Measurements from ENCODE around the gene ADAM12.

The ADAM12 gene

DNA sequence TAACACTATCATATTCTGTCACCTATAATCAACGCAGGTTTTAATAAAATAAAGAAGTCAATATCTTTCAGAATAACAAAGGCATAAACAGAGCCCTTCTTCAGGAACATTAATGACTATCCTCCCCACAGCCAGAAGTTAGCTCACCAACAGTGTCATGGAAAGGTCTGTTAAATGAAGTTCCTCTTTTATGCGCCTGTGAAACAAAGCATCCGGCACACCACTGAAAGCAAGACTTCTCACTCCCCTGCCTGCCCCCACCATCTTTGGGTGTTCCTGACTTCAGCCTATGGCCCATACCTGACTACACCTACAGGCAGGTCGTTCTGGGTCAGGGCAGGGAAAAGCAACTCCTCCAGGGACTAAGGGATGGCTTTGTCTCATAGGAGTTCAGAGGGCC, 286.5 kb downstream of the ADAM12 start:
- DNase-seq, result no peak

DNA sequence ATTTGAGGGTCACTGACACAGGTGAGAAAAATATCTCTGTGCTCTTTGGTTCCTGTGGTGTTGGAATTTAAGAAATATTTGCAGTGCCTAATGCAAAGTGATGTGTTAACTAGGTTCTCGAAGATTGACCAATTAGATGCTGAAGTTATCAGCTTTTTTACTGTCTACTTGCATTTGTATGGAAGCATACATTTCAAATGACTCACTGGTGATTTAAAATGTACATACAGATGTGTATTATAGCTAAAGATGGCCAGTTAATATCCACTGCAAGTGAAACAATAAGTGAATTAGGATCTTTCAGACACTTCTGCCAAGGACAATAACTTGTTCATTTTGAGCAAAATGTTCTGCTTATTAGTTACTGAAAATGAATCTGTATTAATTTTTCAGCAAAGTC, 287.0 kb downstream of the ADAM12 start:
- no peak for DNase-seq

DNA sequence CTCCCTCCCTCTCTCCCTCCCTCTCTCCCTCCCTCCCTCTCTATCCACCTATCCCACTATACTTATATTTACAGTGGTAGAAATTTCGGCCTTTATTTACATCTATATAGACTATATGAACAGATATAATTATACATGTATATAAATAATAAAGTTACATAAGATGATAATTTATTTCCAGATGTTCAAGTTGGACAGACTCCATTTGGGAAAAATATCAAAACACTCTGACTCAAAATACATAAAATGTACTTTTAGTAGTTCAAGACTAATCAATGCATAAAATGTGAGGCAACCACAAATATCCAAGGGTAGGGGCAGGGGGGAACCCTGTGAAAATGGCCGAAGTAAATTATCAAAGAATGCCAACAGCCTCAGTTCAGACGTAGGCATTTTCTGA, 288.9 kb downstream of the ADAM12 start:
- DNase-seq, result no peak

DNA sequence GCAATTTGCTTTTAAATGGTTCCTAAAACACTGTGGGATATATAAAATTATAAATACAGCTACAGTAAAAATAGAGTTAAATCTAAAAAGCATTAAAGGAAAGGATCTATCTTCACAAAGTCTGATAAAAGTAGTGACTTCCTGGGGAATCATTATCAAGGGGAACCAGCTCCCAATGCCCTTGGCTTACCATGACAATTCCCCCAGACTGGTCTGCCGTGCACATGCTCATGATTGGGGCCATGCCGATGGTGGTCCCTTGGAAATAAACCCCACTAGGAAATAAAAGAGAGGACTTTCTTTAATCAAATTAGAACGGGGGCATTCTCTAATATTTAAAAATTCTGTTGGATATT, 290.1 kb downstream of the ADAM12 start:
- DNase-seq, result no peak

DNA sequence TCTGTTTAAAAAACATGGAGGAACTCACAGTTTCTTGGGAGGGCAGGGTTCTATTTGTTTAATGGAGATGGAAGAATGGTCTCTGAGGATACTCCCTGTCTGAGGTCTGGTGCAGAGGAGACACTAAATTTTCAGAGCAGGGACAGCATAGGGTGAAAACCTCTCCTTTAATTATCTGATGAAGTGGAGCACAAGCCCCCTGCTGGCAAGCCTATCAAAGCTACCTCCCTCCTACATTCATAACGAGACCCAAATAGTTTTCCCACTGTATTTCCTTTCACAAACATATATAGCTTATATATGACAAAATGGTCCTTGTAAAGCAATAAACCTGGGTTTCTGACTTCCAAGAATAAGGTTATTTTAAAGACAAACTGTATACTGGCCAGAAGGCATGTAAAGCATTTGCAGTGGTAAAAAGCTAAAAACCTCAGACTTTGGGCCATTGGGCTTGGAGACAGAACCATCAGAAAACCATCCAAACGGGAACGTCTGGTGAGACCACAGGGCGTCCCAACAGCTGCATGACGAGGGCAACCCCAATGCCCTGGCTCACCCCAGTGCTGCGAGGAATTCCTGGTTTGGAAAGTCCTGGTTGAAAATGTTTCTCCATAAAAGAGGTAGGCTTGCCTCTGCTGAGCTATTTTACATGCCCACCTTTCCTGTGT, 290.6 kb downstream of the ADAM12 start:
- DNase-seq, result no peak

DNA sequence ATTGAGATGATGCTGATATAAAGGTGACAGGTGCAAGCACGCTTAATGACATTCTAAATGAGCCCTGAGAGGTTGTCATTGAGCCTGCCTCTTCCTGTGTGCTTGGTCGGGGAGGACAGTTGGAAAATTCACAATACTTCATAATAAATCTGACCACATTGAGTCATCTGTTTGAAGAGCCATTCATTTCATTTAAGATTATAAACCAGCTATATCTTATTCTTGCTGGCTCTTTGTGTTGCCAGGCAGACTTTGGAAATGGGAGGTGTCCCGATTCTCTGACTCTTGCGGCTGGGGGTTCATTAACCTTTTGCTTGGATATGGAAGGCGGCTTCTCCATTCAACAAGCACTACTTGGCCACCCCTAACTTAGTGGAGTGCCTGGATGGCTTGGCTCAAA, 293.7 kb downstream of the ADAM12 start:
- DNase-seq, result no peak

DNA sequence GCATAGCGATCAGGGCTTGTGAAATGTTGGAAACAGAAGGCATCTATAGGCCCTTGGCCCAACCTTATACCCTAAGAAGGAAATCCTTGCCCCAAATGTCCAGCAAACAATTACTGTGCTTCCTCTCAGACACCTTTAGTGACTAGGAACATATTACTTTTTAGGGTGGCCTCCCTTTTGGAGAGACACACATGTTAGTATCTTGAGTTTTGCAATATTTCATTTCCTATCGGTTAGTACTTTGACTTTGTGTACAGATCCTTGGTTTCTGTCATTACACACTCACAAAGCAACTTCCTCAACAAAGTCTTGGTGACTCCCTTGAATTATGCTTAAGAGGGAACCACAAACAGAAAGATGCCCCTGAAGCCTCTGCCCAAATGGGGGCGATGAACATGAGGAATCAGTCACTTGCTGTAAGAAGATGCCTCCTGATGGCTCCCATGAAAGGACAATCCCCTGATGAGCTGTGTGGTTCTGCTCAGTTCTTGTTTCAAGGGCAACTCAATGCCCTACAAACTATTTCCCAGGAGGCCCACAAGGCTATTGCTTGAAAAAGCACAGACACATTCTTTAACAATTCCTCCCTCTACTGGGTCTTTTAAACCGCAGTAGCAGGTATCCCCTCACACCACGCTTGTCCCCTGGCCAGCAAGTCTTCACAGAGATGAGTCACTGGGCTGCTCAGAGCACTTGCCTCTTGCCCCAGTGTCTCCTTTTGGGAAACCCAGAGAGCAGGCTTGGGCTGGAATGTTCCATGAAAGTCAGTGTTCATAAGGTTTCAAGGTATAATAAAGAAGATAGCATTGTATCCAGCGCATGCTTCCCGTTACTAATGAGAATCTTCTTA, 295.7 kb downstream of the ADAM12 start:
- no peak for DNase-seq

DNA sequence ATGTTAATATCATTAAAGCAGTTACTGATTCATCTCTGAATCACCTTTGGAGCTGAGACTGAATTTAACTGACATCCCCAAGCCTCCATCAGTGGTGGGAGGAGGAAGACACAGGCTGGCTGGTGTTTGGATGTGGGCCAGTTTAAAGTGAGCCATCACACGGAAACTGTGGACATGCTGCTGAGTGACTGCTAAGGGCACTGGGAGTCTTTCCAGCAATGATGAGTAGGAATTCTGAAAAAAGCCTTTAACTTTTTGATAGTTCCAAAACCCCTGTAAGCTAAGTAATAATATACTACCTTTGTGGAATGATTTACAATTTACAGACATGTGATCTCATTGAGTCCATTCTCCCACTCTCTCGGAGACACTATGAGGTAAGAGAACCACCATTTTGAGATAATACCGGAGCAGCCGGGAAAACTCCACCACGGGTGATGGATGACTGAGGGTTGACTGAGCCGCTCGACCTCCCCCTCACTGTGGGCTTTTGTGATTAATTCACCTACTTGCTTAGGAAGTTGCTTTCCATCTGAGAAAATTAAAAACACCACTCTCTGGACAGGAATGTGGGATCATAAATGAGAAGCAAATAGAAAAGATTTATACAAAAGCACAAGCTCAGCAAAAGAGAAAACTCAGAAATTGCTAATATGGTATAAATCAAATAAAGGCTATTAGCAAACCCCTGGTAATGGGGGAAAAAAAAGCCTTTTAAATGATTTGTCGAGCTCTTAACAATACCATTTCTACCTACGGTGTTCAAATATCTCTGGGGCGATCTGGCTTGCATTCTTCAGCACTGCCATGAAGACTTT, 297.2 kb downstream of the ADAM12 start:
- DNase-seq, result no peak

DNA sequence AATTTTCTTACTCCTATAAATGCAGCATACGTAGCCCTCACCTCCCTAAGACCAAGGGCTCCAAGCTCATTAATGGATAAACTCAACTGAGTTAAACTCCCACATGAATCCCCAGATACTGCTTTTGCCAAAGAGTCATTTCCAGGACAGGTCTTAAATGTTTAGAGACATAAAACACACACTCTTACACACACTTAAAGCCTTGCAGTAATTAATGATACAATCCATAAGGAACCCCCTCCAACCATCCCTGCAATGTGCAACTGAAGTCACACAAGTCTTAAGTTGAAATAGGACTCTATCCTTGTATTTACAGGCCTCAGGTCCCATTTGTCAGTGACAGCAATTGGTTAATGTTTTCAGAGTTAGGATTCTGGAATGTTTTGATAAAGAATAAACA, 297.8 kb downstream of the ADAM12 start:
- no peak for DNase-seq

DNA sequence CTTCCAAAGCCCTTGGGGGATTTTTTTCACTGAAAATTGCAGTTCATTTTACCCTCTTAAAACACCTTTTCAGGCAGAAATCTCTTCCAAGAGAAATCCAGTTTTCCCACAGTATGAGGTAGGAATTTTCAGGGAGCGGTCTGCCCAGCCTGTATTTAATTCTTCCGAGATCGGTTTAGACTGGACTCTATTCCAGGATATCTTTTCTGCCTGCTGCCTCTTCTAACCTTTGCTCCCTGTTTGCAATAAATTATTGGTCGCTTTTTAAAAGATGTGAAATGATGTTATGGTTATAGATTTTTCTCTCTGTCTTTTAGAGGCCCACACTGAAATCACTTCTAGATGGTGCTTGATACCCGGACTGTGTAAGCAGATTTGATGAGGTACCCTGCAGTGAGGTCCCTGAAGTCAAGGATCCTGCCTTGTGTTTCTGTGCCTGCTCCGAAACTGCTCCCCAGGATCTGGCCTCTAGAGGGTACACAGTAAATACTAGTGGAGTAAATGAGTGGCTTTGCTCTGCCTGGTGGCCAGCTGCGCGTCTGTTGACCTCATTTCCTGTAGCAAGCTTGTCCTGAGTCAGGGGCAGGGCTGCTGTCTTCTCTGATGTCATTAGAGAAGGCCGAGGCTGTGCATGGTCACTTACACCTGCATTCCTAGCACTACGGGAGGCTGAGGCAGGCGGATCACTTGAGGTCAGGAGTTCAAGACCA, 300.3 kb downstream of the ADAM12 start:
- DNase-seq, result no peak

DNA sequence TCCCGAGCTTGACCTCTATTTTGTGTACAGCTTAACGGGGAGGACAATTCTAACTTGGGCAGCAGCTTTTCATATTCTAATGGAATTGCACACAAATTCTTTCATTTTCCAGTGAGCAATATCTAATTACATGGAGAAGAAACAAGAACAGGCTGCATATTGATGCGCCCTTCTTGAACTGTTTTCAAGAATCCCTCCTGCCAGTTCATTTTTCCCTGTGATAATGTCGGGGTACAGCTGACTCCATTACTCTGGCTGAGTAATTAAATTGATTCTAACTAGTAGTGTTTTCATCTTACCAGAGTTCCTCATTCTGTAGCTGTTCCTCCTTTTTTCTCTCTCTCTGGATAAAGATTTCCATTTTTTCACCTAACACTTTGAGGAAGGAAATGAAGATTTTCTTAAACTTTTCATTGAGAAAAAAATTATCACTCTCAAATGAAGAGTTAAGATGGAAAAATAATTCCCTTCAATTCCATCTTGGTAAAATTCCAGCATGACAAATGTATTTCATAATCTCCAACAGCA, 301.1 kb downstream of the ADAM12 start:
- no peak for DNase-seq

DNA sequence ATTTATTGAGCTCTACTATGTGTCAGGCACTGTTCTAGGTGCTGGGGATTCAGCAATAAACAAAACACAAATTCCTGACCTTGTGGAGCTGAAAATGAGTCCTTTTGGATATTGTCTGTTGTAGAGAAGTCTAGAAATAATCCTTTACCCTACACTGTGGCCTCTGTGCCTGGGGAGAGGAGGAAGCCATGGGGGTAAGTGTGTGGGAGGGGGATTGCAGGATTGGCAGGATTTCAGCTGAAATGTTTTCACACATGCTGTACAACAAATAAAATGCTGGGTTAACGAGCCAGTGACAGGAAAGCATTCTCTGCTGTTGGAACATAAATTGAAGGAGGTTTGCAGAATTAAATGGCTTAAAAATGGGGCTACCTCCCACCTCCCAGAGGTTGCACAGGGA, 302.5 kb downstream of the ADAM12 start:
- DNase-seq, result no peak

DNA sequence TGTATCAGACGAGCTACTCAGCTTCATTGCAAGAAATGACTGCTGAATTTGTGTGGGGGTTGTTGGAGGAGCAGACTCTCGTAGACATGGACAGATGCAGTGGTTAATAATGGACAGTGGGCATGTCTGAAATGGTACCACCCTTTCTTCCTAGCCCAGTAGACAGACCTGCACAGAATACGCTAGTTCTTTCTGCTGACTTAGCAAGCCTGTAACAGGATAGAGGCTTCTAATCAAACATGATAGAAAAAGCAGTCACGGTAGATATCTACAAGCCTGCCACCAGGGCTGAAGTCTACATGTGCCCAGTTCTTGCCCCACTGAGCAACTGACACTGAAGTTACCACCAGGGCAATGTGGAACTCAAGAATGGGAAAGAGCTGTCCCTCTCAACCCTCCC, 303.9 kb downstream of the ADAM12 start:
- DNase-seq, result no peak

DNA sequence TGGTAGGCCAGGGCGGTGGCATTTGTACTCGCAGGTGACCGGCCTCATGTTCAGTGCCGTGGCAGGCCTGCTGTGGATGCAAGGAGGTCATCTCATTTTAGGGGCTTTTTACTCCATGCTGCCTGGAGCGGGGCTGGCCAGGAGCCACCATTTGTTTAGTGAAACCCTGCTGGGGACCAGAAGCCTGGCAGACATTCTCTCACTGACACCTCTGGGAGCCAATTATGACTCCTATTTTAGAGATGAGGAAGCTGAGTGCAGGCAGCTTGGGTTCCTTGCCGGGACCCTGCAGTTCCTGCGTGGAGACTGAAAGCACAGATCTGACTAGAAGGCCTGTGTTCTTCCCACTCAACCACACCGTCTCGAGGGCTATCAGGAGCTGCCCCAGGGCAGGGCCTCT, 305.3 kb downstream of the ADAM12 start:
- no peak for DNase-seq

DNA sequence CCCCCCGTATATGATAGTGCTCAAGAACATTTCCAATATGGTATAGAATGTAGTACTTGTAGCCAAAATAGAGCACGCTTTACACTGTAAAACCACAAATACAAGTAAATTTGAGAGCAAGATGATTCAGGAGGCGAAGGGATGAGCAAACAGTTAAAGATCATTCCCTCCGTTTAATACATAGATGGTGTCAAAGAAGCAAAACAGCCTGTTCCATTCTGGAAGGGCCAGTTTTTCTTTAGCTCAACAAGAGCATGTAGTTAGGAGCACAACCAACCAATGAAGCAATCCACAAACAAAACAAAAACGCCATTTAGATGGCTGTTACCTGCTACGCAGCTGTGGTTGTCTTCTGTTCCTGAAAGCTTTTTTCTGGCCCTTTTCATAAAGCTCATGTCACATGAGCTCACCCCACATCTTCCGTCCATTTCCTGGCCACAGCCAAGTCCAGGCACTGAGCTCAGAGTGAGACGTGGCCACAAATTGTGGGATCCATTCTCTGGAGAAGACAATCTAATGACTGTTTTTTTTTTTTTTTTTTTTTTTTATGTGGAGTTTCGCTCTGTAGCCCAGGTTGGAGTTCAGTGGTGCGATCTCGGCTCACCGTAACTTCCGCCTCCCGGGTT, 306.3 kb downstream of the ADAM12 start:
- DNase-seq, result no peak

DNA sequence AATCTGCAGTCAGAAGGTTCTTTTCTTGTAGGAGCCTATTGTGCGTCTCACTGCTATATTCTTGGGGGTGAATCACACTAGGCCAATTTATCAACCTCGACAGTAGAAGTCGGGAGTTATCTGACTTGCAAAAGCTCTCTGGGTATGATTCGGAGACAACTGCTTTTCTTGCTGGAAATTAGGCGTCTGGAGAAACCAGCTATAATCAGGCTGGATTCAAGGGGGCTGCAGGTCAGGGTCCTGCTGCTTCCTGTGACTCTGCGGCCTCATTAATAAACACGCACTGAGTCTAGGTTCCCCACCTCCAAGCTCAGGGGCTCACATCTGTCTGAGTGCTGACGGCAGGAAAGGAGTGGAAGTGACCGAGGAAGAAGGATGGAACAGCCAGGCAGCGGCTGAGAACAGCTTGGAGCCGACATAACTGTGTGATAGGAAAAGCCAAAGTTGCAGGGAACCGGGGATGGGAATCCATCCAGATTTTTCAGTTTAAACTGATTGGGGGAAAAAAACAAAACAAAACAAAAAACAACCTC, 307.3 kb downstream of the ADAM12 start:
- no peak for DNase-seq

DNA sequence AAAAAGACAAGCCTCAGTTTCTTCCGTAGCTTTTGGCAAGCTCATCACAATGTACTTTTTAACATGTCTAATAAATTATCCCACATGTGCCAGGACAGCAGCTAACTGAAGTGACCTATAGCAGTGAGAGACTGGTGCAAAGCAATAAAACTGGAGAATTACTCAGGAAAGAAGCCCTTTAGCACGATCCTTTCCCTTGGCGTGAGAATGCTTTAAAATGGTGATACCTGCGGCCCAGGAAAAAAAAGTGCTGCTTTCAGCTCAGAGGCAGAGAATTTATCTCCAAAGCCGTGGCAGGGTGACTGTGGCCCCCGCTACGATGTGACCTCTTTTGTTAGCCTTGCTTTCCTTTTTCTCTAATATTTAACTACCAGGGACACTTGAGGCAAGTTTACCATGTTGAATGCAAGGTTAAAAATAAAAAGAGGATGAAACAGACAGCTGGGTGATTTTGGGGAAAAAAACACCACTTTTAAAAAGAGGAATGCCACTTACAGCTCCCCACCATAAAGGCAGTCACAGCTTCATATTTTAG, 307.9 kb downstream of the ADAM12 start:
- DNase-seq, result no peak

DNA sequence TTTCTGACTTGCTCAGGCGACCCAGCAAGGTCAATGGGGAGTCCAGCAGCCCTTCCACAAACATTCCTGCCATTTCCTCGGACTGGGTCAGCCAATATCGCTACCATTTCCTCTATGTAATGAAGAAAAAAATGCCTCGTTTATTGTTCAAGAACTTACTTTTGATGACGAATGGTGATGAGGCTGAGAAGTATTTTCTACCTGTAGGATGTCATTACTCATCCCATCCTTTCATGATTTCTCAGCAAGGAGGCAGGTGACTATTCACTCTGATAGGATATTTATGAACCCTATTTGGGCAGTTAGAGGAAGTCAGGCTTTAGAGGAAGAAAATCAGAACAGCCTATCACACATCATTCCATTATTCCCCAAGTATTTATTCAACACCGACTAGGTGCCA, 313.3 kb downstream of the ADAM12 start:
- DNase-seq, result no peak

DNA sequence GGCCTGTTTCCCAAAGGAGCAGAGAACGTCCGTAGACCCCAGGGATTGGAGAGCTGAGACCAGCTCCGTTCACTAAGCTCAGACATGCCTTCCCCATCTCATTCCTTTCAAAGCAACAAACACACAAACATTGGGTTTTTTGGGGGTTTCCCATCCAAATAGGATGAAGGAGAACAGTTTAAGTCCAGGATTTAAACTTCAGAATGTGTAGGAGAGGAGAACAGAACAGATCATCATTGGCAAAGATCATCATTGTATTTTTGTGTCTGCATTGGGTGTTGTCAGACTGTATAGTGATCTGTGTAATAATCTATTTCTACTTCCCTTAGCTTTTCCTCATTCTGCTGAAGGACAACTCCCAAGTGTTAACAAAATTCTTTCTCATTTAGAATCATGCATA, 314.0 kb downstream of the ADAM12 start:
- no peak for DNase-seq

DNA sequence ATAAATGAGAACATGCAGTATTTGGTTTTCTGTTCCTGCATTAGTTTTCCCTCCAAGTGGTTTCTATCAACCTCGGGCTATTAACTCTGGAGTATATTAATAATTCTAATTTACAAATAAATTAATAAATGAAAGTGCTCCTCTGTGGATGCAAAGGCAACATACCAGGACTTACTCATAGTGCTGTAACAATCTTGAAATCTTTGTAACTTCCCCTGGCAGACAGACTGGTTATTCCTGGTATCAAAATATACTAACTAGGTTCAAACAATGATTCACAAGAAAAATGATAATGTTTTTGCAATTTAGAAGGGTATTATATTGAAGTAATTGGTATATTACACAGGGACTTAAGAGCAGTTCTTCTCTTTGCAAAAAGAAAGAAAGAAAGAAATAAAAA, 314.7 kb downstream of the ADAM12 start:
- DNase-seq, result no peak

DNA sequence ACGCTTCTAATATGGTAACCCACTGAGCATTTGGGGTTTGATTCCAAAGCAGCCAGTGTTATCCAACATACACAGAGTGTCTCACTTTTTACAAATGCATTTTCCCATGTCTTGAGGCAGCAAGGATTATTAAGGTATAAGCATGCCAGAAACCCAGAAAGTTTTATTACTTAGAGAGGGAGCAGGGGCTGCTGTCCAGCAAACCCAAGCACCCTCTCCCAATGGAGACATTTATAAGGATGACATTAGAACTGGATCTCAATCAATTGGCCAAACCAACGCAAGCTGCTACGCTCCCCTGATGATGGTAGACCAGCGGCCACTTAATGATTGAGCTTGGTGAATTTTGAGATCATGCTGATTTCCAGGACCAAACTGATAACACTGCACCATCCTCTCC, 315.7 kb downstream of the ADAM12 start:
- no peak for DNase-seq
